Kidney (tissue), 14 donors: ENCODE results near the gene OR2G3. TPM values are rescaled to one million over a fixed set of nuclear protein-coding genes. Genes with fewer than 3 reads are reported as not detected.

Source experiments
- DNase-seq, 5 donors: peaks; one replicate each; pipeline ENCODE4 v3.0.0-alpha.2; 2013 to 2020
- FAIRE-seq: peaks from 2 replicates; lab custom pipeline; 2012; peaks lifted over from hg19 to GRCh38; lab: Jason Lieb, UNC
- H3K27ac ChIP-seq, 2 donors: one replicate each; pipeline ENCODE4 v1.7.0; 2013; ENCODE audit warnings: low read depth in 2 of 2, low read length in 2 of 2, inconsistent platforms in 1 of 2
- H3K27me3 ChIP-seq: one replicate; pipeline ENCODE4 v1.7.1; 2013; ENCODE audit warnings: low read length, inconsistent platforms; ENCODE audit not compliant: control insufficient read depth, insufficient read depth
- H3K36me3 ChIP-seq, 3 donors: one replicate each; pipeline versions ENCODE4 v1.7.0 to v1.7.1; 2013; ENCODE audit warnings: low read length in 3 of 3, control low read depth in 1 of 3, inconsistent platforms in 1 of 3; ENCODE audit not compliant: insufficient read depth in 3 of 3, control insufficient read depth in 2 of 3
- H3K4me1 ChIP-seq, 3 donors: one replicate each; pipeline versions ENCODE4 v1.7.0 to v1.7.1; 2013; ENCODE audit warnings: low read length in 3 of 3, inconsistent platforms in 1 of 3, low read depth in 1 of 3; ENCODE audit not compliant: control insufficient read depth in 2 of 3, insufficient read depth in 2 of 3
- H3K4me3 ChIP-seq, 3 donors: one replicate each; pipeline versions ENCODE4 v1.7.0 to v1.8.1; 2013; ENCODE audit warnings: low read length in 3 of 3, control low read depth in 1 of 3, inconsistent platforms in 1 of 3
- H3K9ac ChIP-seq, 3 donors: one replicate each; pipeline versions ENCODE4 v1.7.0 to v1.7.1; 2013; ENCODE audit warnings: low read length in 3 of 3, control low read depth in 1 of 3, inconsistent platforms in 1 of 3
- H3K9me3 ChIP-seq, 3 donors: one replicate each; pipeline versions ENCODE4 v1.7.0 to v1.7.1; 2013; ENCODE audit warnings: low read length in 3 of 3, control low read depth in 1 of 3, inconsistent platforms in 1 of 3; ENCODE audit not compliant: control insufficient read depth in 2 of 3, insufficient read depth in 1 of 3
- intact Hi-C: fragments of 100-400 bp; cut with DNase I; formaldehyde crosslinking; loops from one replicate; pipeline ENCODE4 v1.11.1; 2022
- polyA plus RNA-seq: library from polyadenylated mRNA; stranded (reverse); fragments of 350-450 nt; fragmentation: Illumina TruSeq; extraction: RNeasy Lipid Tissue Mini Kit (QIAGEN cat#74804); gene quantifications from one replicate; pipeline ENCODE4 v1.2.3, GENCODE V29; 2014; ENCODE audit warnings: low read depth, low replicate concordance; ENCODE audit not compliant: insufficient read depth
- total RNA-seq: library from RNA; stranded (reverse); fragmentation: NEBNext Ultra II Directional; extraction: Animal tissue kit (Norgen Biotek cat#: 25700); gene quantifications from one replicate; pipeline ENCODE4 v1.2.1, GENCODE V29; 2021
- TF ChIP-seq, protein P1 (sequence below): IDR thresholded peaks from 3 replicates; pipeline ENCODE4 v1.5.1; 2012; ENCODE audit warnings: mild to moderate bottlenecking, moderate library complexity, borderline replicate concordance; ENCODE audit not compliant: insufficient read depth; ENCODE audit errors: extremely low read depth
- donor health status: control.
- donor health status: control.
- donor health status: control.
- donor health status: control.
- donor health status: control.
- donor health status: DM: yes; HTN: yes; CAD: no.
- donor health status: Normal renal cell carcinoma (clear cell type).

The OR2G3 gene
- total and polyA plus RNA-seq, 2 donors from 2014 or later: not detected

DNA sequence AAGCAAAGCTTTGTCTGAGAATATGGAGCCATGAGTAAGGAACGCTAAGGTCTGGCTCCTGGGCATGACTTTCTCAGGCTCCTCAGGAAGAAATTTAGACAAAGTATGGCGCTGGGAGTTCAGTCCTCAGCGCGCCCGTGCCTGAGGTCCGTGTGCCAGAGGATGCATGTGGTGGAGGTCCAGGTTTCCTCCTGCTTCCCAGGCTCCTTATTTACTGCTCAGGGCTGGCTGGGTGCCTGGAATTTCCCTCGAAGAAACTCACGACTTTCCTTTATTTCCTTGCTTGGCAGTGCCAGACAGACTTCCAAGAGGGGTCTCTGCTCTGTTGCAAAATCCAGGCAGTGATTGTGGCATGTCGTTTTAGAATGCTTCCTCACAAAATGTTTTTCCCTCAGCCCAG, 43.2 kb upstream of the OR2G3 start:
- Histone ChIP-seq H3K27ac (no peak overlapping the region), H3K27me3 (no peaks in the 10 kb centered on the region), H3K9ac (no peak overlapping the region), H3K4me1 (no peaks in the 10 kb centered on the region), H3K9me3 (no peaks in the 10 kb centered on the region), H3K4me3 (no peak overlapping the region), H3K36me3 (no peaks in the 10 kb centered on the region)
- intact Hi-C loops: no loop called here
- DNase-seq (no peak), FAIRE-seq (no peak)
- TF ChIP-seq, protein P1, sequence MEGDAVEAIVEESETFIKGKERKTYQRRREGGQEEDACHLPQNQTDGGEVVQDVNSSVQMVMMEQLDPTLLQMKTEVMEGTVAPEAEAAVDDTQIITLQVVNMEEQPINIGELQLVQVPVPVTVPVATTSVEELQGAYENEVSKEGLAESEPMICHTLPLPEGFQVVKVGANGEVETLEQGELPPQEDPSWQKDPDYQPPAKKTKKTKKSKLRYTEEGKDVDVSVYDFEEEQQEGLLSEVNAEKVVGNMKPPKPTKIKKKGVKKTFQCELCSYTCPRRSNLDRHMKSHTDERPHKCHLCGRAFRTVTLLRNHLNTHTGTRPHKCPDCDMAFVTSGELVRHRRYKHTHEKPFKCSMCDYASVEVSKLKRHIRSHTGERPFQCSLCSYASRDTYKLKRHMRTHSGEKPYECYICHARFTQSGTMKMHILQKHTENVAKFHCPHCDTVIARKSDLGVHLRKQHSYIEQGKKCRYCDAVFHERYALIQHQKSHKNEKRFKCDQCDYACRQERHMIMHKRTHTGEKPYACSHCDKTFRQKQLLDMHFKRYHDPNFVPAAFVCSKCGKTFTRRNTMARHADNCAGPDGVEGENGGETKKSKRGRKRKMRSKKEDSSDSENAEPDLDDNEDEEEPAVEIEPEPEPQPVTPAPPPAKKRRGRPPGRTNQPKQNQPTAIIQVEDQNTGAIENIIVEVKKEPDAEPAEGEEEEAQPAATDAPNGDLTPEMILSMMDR: no peak

DNA sequence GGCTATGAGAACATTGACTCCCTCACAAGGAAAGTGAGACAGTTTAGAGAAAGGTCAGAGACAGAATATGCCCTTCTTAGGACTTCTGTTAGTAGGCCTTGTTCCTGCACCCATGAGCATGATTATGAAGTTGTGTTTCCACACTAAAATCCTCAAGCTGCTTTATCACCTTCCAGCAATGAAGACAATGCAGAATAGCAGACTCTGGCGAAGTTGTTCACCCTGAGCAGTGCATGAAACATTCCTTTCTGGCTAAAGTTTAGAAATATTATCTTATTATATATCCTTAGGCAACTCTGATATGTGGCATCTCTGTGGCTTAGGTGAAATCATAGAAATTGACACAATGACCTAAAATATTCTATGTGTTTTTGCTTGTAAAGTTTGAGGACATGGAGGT, 31.1 kb upstream of the OR2G3 start:
- intact Hi-C loops: no loop called here
- Histone ChIP-seq H3K27ac (no peak overlapping the region), H3K4me1 (no peaks in the 10 kb centered on the region), H3K9me3 (no peaks in the 10 kb centered on the region), H3K4me3 (no peak overlapping the region), H3K9ac (no peak overlapping the region), H3K27me3 (no peaks in the 10 kb centered on the region), H3K36me3 (no peaks in the 10 kb centered on the region)
- DNase-seq (no peak), FAIRE-seq (no peak)
- TF ChIP-seq, protein P1: no peak

DNA sequence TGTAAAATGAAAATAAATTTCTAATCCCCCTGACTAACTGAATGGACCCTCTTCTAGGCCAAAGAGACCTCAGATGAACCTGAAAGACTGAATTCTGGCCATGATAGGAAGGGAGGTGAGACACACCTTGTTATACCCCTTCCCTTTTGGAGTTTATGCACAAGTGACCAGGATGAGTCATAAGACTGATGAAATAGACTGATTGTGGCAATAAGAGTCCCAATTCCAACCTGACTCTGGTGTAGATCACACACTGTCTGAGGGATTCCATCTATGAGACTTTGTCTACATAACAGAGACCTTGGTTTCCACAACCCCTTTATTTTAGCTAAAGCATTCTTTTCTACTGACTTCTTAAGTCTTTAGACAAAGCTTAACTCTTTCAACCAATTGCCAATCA, 30.7 kb upstream of the OR2G3 start:
- no peaks in the 10 kb centered on the region for H3K36me3 ChIP-seq
- intact Hi-C loops: no loop called here
- no peaks in the 10 kb centered on the region for H3K27me3 ChIP-seq
- no peak overlapping the region for H3K27ac ChIP-seq
- FAIRE-seq: no peak
- no peaks in the 10 kb centered on the region for H3K4me1 ChIP-seq
- H3K4me3 ChIP-seq: no peak overlapping the region
- no peaks in the 10 kb centered on the region for H3K9me3 ChIP-seq
- no peak for DNase-seq
- TF ChIP-seq, protein P1: no peak
- H3K9ac ChIP-seq: no peak overlapping the region

DNA sequence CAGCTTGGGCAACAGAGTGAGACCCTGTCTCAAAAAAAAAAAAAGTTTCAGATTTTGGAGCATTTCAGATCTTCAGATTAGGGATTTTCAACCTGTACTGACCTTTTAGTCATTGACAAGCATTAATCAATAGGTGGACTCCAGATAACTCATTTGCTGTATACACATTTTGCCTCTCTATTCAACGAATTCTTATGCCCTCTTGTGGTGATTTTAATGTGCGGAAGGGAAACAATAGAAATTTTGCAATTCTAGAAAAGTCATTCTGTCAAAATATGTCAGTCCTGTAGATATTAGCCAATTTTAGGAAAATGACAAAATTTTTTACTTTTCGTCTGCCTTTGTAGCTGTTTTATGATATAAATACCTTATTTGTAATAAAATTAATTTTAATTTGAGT, 28.9 kb upstream of the OR2G3 start:
- DNase-seq: peak in 1 of 5 donors; percentile 25
- no peaks in the 10 kb centered on the region for H3K4me1 ChIP-seq
- H3K9me3 ChIP-seq: no peaks in the 10 kb centered on the region
- H3K36me3 ChIP-seq: no peaks in the 10 kb centered on the region
- no peak for FAIRE-seq
- H3K27me3 ChIP-seq: no peaks in the 10 kb centered on the region
- H3K4me3 ChIP-seq: no peak overlapping the region
- TF ChIP-seq, protein P1: no peak
- no peak overlapping the region for H3K27ac ChIP-seq
- H3K9ac ChIP-seq: no peak overlapping the region
- intact Hi-C loops: no loop called here
